ENCODE results near the gene CIAO3.

The CIAO3 gene

DNA sequence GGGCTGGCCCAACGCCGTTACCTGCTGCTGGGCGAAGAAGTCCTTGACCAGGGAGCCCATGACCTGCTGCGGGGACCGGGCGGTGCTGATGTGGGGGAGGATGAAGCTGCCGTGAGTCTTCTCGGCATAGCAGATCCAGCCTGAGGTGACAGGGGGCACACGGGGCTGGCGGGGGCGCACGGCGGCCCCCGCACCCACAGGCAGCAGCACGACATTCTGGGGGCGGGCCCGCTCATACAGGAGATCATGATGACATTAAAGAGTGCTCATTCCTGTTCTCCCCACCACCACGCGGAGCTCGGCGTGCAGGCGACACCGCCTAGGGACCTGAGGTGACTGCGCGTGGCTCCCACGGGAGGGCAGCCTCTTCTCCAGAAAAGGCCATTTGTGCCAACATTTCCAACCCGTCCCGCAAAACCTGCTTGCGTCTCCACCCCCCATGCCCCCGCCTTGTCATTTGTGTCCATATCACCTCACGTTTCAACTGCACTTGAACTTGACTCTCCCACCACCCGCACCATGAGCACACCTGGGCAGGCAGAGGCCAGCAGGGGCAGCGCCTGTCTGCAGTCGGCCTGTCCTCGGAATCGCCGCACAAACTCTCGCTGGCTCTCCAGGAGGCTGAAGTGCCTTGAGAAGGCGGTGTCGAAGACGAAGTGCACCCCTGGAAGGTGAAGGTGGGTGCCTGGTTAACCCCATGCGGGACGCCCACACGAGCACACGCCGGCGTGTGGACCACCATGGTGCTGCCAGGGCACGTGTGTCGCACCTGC, 6.4 kb downstream of the CIAO3 start:
- DNase-seq = no peak

- no peak for DNase-seq
These were observed 7.2 kb downstream of the CIAO3 start for GRCh38 chr16:733382-734207.

DNA sequence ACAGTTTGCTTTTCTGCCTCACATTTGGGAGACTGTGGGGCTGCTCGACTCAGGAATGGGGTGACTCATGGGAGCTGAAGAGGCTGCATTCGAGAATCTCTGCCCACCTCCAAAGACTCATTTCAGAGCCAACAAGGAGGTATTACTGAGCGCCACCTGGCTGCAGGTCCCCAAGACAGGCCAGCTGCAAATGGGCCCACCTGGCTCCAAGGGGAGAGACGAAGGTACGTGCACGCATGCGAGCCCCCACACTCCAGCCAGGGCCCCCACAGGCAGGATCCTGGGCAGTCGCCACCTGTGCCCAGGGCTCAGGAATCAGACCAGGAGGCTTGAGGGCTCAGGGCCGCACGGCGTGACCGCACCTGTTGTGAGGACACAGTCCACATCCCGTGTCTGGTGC, 7.9 kb downstream of the CIAO3 start:
- no peak for DNase-seq

DNA sequence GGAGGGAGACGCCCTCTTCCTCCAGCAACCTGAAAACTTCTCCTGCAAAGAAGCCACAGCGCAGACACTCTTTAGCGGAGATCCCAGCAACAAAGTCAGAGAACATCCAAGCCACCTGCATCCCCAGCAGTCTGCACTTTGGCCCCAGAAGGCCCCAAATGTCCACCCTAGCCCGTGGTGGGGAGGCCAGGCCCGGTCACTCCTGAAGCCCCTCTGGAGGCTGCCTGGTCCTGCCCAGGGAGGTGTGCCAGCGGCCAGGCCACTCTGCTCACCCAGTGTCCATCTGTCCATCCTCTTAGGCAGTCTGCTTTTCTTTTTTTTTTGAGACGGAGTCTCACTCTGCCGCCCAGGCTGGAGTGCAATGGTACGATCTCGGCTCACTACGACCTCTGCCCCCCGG, 8.5 kb downstream of the CIAO3 start:
- DNase-seq = no peak

GRCh38 chr16:730666-731509, 9.9 kb downstream of the CIAO3 start:
- DNase-seq = no peak

DNA sequence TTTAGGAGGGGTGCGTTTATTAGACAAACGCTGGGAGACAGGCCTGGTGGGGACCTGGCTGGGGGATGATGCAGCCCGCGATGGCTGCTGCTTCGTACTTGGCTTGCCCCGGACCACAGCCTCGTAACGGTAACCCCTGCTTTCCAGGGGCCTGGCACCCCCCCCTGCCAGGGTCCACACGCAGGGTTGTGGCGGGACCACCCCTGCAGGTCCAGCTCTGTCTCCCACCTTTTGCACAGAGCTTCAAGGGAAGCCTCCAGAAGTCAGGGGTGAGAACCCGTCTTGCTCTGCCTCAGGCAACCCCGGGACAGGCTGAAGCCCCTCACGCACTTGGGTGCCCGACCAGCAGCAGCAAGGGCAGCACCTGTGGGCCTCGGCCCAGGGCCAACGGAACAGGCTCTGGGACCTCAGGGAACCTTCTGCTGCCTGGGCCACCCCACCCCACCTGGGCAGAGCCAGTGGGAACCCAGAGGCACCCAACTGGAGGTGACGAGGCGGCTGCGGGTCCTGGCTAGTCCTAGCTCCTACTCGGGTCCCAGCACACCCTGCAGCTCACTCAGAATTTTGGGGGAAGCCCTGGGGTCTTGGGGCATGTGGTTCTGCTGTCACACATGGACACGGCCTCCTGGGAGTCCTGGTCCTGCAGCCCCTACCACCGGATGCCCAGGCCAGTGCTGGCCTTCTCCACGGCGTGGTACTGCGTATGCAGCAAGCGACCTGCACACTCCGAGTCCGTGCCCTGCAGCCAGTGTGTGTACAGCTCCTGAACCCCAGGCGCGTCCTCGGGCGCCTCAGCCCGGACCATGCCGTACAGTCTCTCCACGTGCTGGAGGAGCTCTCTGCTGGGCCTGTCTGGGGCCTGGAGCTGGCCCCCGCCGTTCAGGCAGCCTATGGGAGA, 10.8 kb downstream of the CIAO3 start:
- no peak for DNase-seq

GRCh38 chr16:728890-729744, 11.7 kb downstream of the CIAO3 start:
- DNase-seq = no peak

GRCh38 chr16:728131-728889, 12.5 kb downstream of the CIAO3 start:
- DNase-seq = no peak

GRCh38 chr16:727291-727977, 13.4 kb downstream of the CIAO3 start:
- DNase-seq = no peak

- DNase-seq = no peak
These were observed 14.1 kb downstream of the CIAO3 start, which contains the start of the genes CCDC78 and HAGHL for GRCh38 chr16:726438-727290. CCDC78 (minus strand) TSS chr16:726443; CDS start chr16:726367, 76 bp downstream. HAGHL (plus strand) TSS chr16:727106; CDS start chr16:727510, 404 bp downstream.

GRCh38 chr16:726188-726437, 14.7 kb downstream of the CIAO3 start:
- DNase-seq = no peak

GRCh38 chr16:725463-726187, 15.2 kb downstream of the CIAO3 start:
- DNase-seq = no peak

- DNase-seq = no peak
These were observed 15.8 kb downstream of the CIAO3 start for GRCh38 chr16:725041-725376.

GRCh38 chr16:724188-725040, 16.4 kb downstream of the CIAO3 start:
- DNase-seq = no peak

DNA sequence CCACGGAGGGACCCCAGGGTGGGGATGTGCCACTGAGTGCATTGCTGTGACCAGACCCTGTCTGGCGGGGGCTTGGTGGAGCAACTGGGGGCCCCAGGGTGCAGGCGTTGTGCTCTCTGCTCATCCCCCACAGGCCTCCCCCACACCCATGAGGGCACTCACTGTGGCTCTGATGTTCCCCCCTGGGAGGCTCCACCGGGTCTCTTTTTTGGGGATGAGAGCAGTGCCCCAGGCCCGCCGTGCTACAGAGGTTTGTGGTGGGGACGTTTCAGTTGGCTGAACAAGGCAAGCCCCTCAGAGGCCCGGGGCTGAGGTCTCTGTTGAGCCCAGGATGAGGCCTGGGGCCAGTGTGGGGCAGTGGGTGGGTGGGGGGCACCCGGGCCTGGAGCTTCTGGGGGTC, 17.1 kb downstream of the CIAO3 start:
- DNase-seq = no peak

DNA sequence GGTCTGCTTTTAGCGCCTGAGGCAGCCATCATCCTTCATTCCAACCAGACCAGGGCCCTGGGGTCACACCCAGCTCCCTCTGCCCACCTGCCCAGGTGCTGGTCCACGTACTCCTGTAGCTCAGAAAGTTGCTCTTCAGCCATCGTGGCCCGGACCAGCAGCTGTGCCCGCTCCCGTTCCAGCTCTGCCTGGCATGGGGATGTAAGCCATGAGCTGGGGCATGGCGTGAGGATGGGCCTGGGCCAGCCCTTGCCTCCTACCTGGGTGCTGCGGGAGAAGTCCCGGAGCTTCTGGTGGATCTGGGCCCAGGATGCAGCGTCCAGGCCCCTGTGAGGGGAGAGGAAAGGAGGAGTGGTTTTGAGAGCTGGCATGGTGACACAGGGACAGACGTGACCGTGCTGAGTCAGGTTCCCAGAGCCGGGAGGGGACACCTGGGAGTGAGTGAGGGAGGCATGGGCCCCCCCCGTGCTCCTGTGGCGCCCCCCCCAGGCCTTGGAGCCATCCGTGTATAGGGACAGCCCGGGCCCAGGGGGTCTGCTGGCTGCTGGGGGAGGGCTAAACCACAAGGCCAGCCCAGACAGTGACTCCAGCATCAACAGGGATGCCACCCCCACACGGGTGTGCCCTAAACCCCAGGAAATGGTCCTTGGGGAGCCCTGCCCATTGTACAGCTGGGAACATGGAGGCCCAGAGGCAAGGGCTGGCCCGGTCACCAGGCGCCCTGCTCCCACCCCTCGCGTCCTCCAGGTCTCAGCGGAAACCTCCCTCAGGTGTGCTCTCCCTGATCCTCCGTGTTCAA, 17.8 kb downstream of the CIAO3 start:
- DNase-seq = no peak
